HepG2 (cell line): ENCODE data around the gene PKLR. TPM values are rescaled to one million over a fixed set of nuclear protein-coding genes. Genes with fewer than 3 reads are reported as not detected.

Experiments
- ARID2 ChIP-seq: sonication (generic); formaldehyde crosslinking; IDR thresholded peaks from 2 replicates; pipeline ENCODE4 v1.8.1; 2022; ENCODE audit warnings: mild to moderate bottlenecking, missing genetic modification reagents, borderline replicate concordance
- CEBPB ChIP-seq: IDR thresholded peaks from 2 replicates; pipeline ENCODE4 v1.6.1; 2011; ENCODE audit warnings: low read depth, low read length, improper control_type of control experiment, borderline replicate concordance
- CREB1 ChIP-seq, 2 experiments: fragments of 450-650 bp in 1 of 2; IDR thresholded peaks; 2 replicates each; pipeline ENCODE4 v1.6.1; 2016 to 2017; ENCODE audit warnings: control low read depth in 1 of 2, mild to moderate bottlenecking in 1 of 2, missing compliant biosample characterization in 1 of 2, missing genetic modification characterization in 1 of 2
- GFI1 ChIP-seq: sonication (generic); formaldehyde crosslinking; IDR thresholded peaks from 2 replicates; pipeline ENCODE4 v1.5.0; 2020; ENCODE audit warnings: missing genetic modification reagents, mild to moderate bottlenecking, borderline replicate concordance
- JUN ChIP-seq: sonication (generic); formaldehyde crosslinking; IDR thresholded peaks from 2 replicates; pipeline ENCODE4 v1.4.0; 2020; ENCODE audit warnings: mild to moderate bottlenecking, missing genetic modification reagents
- MTA1 ChIP-seq: sonication (generic); formaldehyde crosslinking; IDR thresholded peaks from 2 replicates; pipeline ENCODE4 v1.4.0; 2020; ENCODE audit warnings: missing genetic modification reagents, mild to moderate bottlenecking, borderline replicate concordance
- NCOA2 ChIP-seq: sonication (generic); formaldehyde crosslinking; IDR thresholded peaks from 2 replicates; pipeline ENCODE4 v1.8.0; 2022; ENCODE audit warnings: inconsistent platforms
- NFIC ChIP-seq: IDR thresholded peaks from 2 replicates; pipeline ENCODE4 v1.6.1; 2012; ENCODE audit warnings: mild to moderate bottlenecking, low read length, inconsistent platforms
- NONO ChIP-seq, 2 experiments: fragments of 450-650 bp in 1 of 2; sonication (generic) in 1 of 2; formaldehyde crosslinking in 1 of 2; IDR thresholded peaks in 1 of 2; conservative IDR thresholded peaks in 1 of 2; 2 replicates each; pipeline versions ENCODE4 v1.6.1 to v1.8.0; 2017 to 2022; ENCODE audit warnings: mild to moderate bottlenecking in 1 of 2, missing genetic modification reagents in 1 of 2, moderate library complexity in 1 of 2
- RELA ChIP-seq: sonication (generic); formaldehyde crosslinking; IDR thresholded peaks from 2 replicates; pipeline ENCODE4 v1.4.0; 2020; ENCODE audit warnings: missing genetic modification reagents
- SP5 ChIP-seq: IDR thresholded peaks from 2 replicates; pipeline ENCODE4 v1.6.1; 2016; ENCODE audit warnings: low read depth, borderline replicate concordance
- TRIM22 ChIP-seq: fragments of 450-650 bp; IDR thresholded peaks from 2 replicates; pipeline ENCODE4 v1.6.1; 2017
- ZNF263 ChIP-seq: sonication (generic); formaldehyde crosslinking; IDR thresholded peaks from 2 replicates; pipeline ENCODE4 v1.4.0; 2020; ENCODE audit warnings: missing genetic modification reagents
- ZNF329 ChIP-seq: sonication (generic); formaldehyde crosslinking; IDR thresholded peaks from 2 replicates; pipeline ENCODE4 v1.9.0; 2021; ENCODE audit warnings: low read depth, mild to moderate bottlenecking, missing genetic modification reagents
- ZNF577 ChIP-seq: sonication (generic); formaldehyde crosslinking; IDR thresholded peaks from 2 replicates; pipeline ENCODE4 v1.4.0; 2020; ENCODE audit warnings: mild to moderate bottlenecking, low read depth, missing genetic modification reagents, borderline replicate concordance
- ZNF788 ChIP-seq: sonication (generic); formaldehyde crosslinking; IDR thresholded peaks from 2 replicates; pipeline ENCODE4 v1.5.0; 2020; ENCODE audit warnings: mild to moderate bottlenecking, missing genetic modification reagents, borderline replicate concordance
- ZNF800 ChIP-seq: sonication (generic); formaldehyde crosslinking; IDR thresholded peaks from 2 replicates; pipeline ENCODE4 v1.4.0; 2020; ENCODE audit warnings: missing genetic modification reagents
- polyA plus RNA-seq, 8 experiments: library from polyadenylated mRNA; depleted of rRNA in 3 of 8; stranded (reverse) in 7 of 8; unstranded in 1 of 8; fragments of >200 nt; fragmentation: Illumina TruSeq in 4 of 8; extraction: Trizol in 4 of 8; gene quantifications; 2 replicates each; pipeline versions ENCODE4 v1.2.1 to v1.2.3, GENCODE V29; 2011 to 2016; ENCODE audit warnings: low read depth in 4 of 8, missing spikeins in 1 of 8, mixed read lengths in 1 of 8; ENCODE audit not compliant: insufficient read depth in 1 of 8
- total RNA-seq, 5 experiments: library from RNA; depleted of rRNA; stranded (reverse); fragments of >200 nt; fragmentation: Illumina TruSeq; extraction: Trizol; gene quantifications; 2 replicates each; pipeline ENCODE4 v1.2.3, GENCODE V29; 2016; ENCODE audit warnings: low read depth in 1 of 5
- TF ChIP-seq, protein P1 (sequence below): sonication (generic); formaldehyde crosslinking; IDR thresholded peaks from 2 replicates; pipeline ENCODE4 v1.5.0; 2020; ENCODE audit warnings: missing genetic modification reagents

The PKLR gene
- total and polyA plus RNA-seq, 2 of the 13 experiments (the other 11 are each of a cell fraction or from before 2014, with no cell fraction given), result 10.3 to 29.3 TPM

- TF ChIP-seq TRIM22 (no peak), ZNF329 (CRISPR knock-in tag) (no peak), ZNF263 (CRISPR knock-in tag) (no peak), RELA (CRISPR knock-in tag) (no peak), NFIC (no peak), MTA1 (CRISPR knock-in tag) (no peak; the same call in 1 of the 2 replicates), ZNF788 (CRISPR knock-in tag) (peak; percentile 90; the same call in 1 of the 2 replicates), GFI1 (CRISPR knock-in tag) (0 out of 2 replicates have a peak, but pooled peaks have one; percentile 43), ARID2 (CRISPR knock-in tag) (0 out of 2 replicates have a peak, but pooled peaks have one; percentile 42), JUN (CRISPR knock-in tag) (no peak), CEBPB (no peak), NONO (IDR thresholded peaks at IDR 0.05) (no peak), NONO (CRISPR knock-in tag; conservative IDR thresholded peaks at IDR 0.05) (peak; percentile 90), CREB1 (IDR thresholded peaks at IDR 0.05) (peak; percentile 72), CREB1 (CRISPR knock-in tag; IDR thresholded peaks at IDR 0.05) (no peak; the same call in 1 of the 2 replicates), SP5 (CRISPR knock-in tag) (peak; percentile 91), ZNF800 (CRISPR knock-in tag) (no peak), NCOA2 (CRISPR knock-in tag) (peak; percentile 11; the same call in 1 of the 2 replicates), ZNF577 (CRISPR knock-in tag) (no peak)
- TF ChIP-seq, protein P1, sequence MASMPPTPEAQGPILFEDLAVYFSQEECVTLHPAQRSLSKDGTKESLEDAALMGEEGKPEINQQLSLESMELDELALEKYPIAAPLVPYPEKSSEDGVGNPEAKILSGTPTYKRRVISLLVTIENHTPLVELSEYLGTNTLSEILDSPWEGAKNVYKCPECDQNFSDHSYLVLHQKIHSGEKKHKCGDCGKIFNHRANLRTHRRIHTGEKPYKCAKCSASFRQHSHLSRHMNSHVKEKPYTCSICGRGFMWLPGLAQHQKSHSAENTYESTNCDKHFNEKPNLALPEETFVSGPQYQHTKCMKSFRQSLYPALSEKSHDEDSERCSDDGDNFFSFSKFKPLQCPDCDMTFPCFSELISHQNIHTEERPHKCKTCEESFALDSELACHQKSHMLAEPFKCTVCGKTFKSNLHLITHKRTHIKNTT (CRISPR knock-in tag), result no peak
These were observed 27.6 kb downstream of the PKLR start, which contains the start of gene CLK2 (continued) for GRCh38 chr1:155273343-155274245.
